Hepatocyte (in vitro differentiated cells): ENCODE results near the gene ABCC9. TPM values are rescaled to one million over a fixed set of nuclear protein-coding genes. Genes with fewer than 3 reads are reported as not detected.

Experiments used
- DNase-seq: peaks from one replicate; pipeline ENCODE4 v3.0.0-alpha.2; 2016; ENCODE audit warnings: low spot score
- H2AFZ ChIP-seq: fragments of 200-600 bp; sonication (generic); 2 replicates; pipeline ENCODE4 v1.6.0; 2016; ENCODE audit warnings: antibody characterized with exemption, mild to moderate bottlenecking
- H3K27ac ChIP-seq: fragments of 200-600 bp; sonication (generic); 2 replicates; pipeline ENCODE4 v1.5.1; 2016; ENCODE audit warnings: mild to moderate bottlenecking
- H3K27me3 ChIP-seq: fragments of 200-600 bp; sonication (generic); 2 replicates; pipeline ENCODE4 v1.6.1; 2016
- H3K36me3 ChIP-seq: fragments of 200-600 bp; sonication (generic); replicated peaks from 2 replicates; pipeline ENCODE4 v1.5.1; 2016; ENCODE audit warnings: low read depth; ENCODE audit not compliant: insufficient read depth
- H3K4me1 ChIP-seq: fragments of 200-600 bp; sonication (generic); 2 replicates; pipeline ENCODE4 v1.5.1; 2016; ENCODE audit warnings: mild to moderate bottlenecking, moderate library complexity; ENCODE audit not compliant: insufficient read depth
- H3K4me2 ChIP-seq: fragments of 200-600 bp; sonication (generic); 2 replicates; pipeline ENCODE4 v1.6.0; 2016
- H3K4me3 ChIP-seq: fragments of 200-600 bp; sonication (generic); 2 replicates; pipeline ENCODE4 v1.5.1; 2016; ENCODE audit warnings: mild to moderate bottlenecking
- H3K79me2 ChIP-seq: fragments of 200-600 bp; sonication (generic); 2 replicates; pipeline ENCODE4 v1.6.0; 2017; ENCODE audit warnings: mild to moderate bottlenecking
- H3K9me2 ChIP-seq: fragments of 200-600 bp; sonication (generic); replicated peaks from 2 replicates; pipeline ENCODE4 v1.6.0; 2017; ENCODE audit warnings: mild to moderate bottlenecking; ENCODE audit not compliant: insufficient read depth
- H3K9me3 ChIP-seq: fragments of 200-600 bp; sonication (generic); 2 replicates; pipeline ENCODE4 v1.5.1; 2016; ENCODE audit warnings: low read depth, mild to moderate bottlenecking
- H4K20me1 ChIP-seq: fragments of 200-600 bp; sonication (generic); 2 replicates; pipeline ENCODE4 v1.6.0; 2016; ENCODE audit warnings: mild to moderate bottlenecking; ENCODE audit not compliant: insufficient read depth, poor library complexity, severe bottlenecking
- EZH2 ChIP-seq: fragments of 200-600 bp; sonication (generic); IDR thresholded peaks from 2 replicates; pipeline ENCODE4 v1.6.1; 2016; ENCODE audit warnings: antibody characterized with exemption, mild to moderate bottlenecking, borderline replicate concordance
- EZH2phosphoT487 ChIP-seq: fragments of 200-600 bp; sonication (generic); IDR thresholded peaks from one replicate; pipeline ENCODE4 v1.6.1; 2018; ENCODE audit warnings: antibody characterized with exemption, mild to moderate bottlenecking, low read depth, moderate library complexity; ENCODE audit not compliant: unreplicated experiment, severe bottlenecking
- WGBS: methylation state at CpG from one replicate; pipeline ENCODE4 v1.1.6; 2016; ENCODE audit warnings: low lambda C conversion rate; ENCODE audit errors: missing lambda C conversion rate; 5-methylcytosine and 5-hydroxymethylcytosine counted together
- polyA plus RNA-seq: library from polyadenylated mRNA; unstranded; fragments of >200 nt; fragmentation: Nextera tagmentation; extraction: Ambion mirVana; gene quantifications from 2 replicates; pipeline ENCODE4 v1.2.1, GENCODE V29; 2016
- total RNA-seq: library from RNA; depleted of rRNA; stranded (reverse); fragments of >200 nt; gene quantifications from 2 replicates; pipeline ENCODE4 v1.2.3, GENCODE V29; 2014
- TF ChIP-seq, protein P1 (sequence below): fragments of 200-600 bp; sonication (generic); IDR thresholded peaks from 2 replicates; pipeline ENCODE4 v1.5.1; 2016; ENCODE audit warnings: antibody characterized with exemption, mild to moderate bottlenecking; ENCODE audit not compliant: poor library complexity

The ABCC9 gene
- total and polyA plus RNA-seq, 2 experiments from 2014 or later: 0.68 to 10.0 TPM

DNA sequence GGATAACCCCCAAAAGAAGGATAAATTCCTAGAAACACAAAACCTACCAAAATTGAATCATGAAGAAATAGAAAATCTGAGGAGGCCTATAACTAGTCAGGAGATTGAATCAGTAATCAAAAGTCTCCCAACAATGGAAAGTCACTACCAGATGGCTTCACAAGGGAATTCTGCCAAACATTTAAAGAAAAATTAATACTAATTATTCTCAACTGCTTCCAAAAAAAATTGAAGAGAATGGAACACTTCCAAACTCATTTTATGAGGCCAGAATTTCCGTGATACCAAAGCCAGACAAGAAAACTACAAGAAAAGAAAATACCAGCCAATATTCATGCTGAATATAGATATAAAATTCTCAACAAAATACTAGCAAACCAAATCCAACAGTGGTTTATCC is 7.8 kb upstream of the ABCC9 start:
- H3K4me3 ChIP-seq: no peak overlapping the region
- DNase-seq: no peak
- H3K4me1 ChIP-seq: no peaks in the 10 kb centered on the region
- H3K9me3 ChIP-seq: peaks cover 9% of the 10 kb centered on the region
- TF ChIP-seq EZH2 (no peak), EZH2phosphoT487 (no peak)
- TF ChIP-seq, protein P1, sequence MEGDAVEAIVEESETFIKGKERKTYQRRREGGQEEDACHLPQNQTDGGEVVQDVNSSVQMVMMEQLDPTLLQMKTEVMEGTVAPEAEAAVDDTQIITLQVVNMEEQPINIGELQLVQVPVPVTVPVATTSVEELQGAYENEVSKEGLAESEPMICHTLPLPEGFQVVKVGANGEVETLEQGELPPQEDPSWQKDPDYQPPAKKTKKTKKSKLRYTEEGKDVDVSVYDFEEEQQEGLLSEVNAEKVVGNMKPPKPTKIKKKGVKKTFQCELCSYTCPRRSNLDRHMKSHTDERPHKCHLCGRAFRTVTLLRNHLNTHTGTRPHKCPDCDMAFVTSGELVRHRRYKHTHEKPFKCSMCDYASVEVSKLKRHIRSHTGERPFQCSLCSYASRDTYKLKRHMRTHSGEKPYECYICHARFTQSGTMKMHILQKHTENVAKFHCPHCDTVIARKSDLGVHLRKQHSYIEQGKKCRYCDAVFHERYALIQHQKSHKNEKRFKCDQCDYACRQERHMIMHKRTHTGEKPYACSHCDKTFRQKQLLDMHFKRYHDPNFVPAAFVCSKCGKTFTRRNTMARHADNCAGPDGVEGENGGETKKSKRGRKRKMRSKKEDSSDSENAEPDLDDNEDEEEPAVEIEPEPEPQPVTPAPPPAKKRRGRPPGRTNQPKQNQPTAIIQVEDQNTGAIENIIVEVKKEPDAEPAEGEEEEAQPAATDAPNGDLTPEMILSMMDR: no peak
- no peak overlapping the region for H2AFZ ChIP-seq
- no peaks in the 10 kb centered on the region for H3K9me2 ChIP-seq
- H3K36me3 ChIP-seq: no peaks in the 10 kb centered on the region
- WGBS: 68% methylated on average over 1 of the region's 1 CpG
- H3K79me2 ChIP-seq: no peaks in the 10 kb centered on the region
- no peak overlapping the region for H3K27ac ChIP-seq
- H3K27me3 ChIP-seq: no peaks in the 10 kb centered on the region
- no peak overlapping the region for H3K4me2 ChIP-seq
- no peaks in the 10 kb centered on the region for H4K20me1 ChIP-seq

DNA sequence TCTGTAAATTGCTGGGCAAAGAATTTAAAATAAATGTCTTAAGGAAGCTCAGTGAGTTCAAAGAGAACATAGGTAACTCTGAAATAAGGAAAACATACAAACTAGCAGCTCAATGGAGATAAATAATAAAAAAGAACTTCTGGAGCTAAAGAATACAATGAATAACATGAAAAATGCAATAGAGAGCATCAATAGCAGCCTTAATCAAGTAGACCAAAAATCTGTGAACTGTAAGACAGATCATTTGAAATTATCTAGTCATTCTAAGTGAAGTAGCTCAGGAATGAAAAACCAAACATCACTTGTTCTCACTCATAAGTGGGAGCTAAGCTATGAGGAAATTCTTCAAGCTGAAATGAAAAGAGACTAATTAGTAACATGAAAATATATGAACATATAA is 5.8 kb upstream of the ABCC9 start:
- Histone ChIP-seq H3K27me3 (peaks cover 4% of the 10 kb centered on the region), H3K9me3 (peaks cover 9% of the 10 kb centered on the region), H3K36me3 (no peaks in the 10 kb centered on the region), H3K4me2 (no peak overlapping the region), H3K9me2 (no peaks in the 10 kb centered on the region), H3K4me1 (no peaks in the 10 kb centered on the region), H4K20me1 (no peaks in the 10 kb centered on the region), H3K27ac (no peak overlapping the region), H2AFZ (no peak overlapping the region), H3K79me2 (no peaks in the 10 kb centered on the region), H3K4me3 (no peak overlapping the region)
- no peak for DNase-seq
- TF ChIP-seq, protein P1: no peak
- no peak for TF ChIP-seq EZH2
- no peak for TF ChIP-seq EZH2phosphoT487

DNA sequence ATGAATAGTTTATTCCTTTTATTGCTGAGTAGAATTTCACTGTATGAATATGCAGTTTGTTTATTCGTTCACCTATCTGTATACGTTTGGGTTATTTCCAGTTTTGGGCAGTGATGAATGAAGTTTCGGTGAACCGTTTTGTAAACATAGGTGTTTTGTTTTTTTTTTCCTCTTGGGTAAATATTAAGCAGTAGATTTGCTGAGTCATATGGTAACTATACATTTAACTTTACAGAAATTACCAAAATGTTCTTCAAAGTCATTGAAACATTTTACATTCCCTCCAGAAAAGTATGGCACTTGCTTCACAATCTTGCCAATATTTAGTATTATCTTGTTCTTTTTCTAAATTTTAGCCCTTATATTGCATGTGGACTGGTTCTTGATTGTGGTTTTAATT is 3.8 kb upstream of the ABCC9 start:
- Histone ChIP-seq H3K27me3 (peaks cover 18% of the 10 kb centered on the region), H3K36me3 (no peaks in the 10 kb centered on the region), H3K79me2 (no peaks in the 10 kb centered on the region), H3K4me1 (no peaks in the 10 kb centered on the region), H4K20me1 (no peaks in the 10 kb centered on the region), H3K4me2 (no peak overlapping the region), H3K27ac (no peak overlapping the region), H3K9me3 (no peaks in the 10 kb centered on the region), H3K4me3 (no peak overlapping the region), H2AFZ (no peak overlapping the region), H3K9me2 (no peaks in the 10 kb centered on the region)
- 94% methylated on average over 4 of the region's 4 CpGs for WGBS
- TF ChIP-seq, protein P1: no peak
- TF ChIP-seq EZH2phosphoT487 (no peak), EZH2 (no peak)
- no peak for DNase-seq

DNA sequence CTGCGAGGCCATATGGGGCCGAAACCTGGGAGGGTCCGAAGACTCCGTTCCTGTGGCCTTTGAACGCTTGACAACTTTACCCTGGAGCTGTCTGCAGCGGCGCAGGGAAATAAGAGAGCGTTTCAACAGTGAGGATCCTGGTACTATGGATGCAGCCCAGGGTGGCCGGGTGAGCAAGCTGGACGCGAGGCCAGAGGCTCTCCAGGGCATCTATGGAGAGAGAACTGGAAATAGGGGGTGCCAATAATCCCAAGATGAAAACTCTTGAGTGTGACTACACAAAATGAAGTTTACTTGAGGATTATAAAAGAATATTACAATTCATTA is 1.1 kb upstream of the ABCC9 start:
- peak overlapping the region; percentile 89 for H3K4me2 ChIP-seq

More for the DNA sequence above, 1.1 kb upstream of the ABCC9 start:
- Histone ChIP-seq H3K4me3 (peak overlapping the region; percentile 70), H3K79me2 (no peaks in the 10 kb centered on the region), H3K9me3 (no peaks in the 10 kb centered on the region), H3K36me3 (no peaks in the 10 kb centered on the region), H3K27me3 (peaks cover 33% of the 10 kb centered on the region), H3K4me1 (no peaks in the 10 kb centered on the region), H3K9me2 (no peaks in the 10 kb centered on the region), H2AFZ (peak overlapping the region; percentile 61), H3K27ac (peak overlapping the region; percentile 39), H4K20me1 (no peaks in the 10 kb centered on the region)
- no peak for DNase-seq
- WGBS: 33% methylated on average over 11 of the region's 11 CpGs
- TF ChIP-seq, protein P1: no peak
- TF ChIP-seq EZH2 (no peak), EZH2phosphoT487 (no peak)
